Neural progenitor cell (in vitro differentiated cells): ENCODE data around the gene DNAJC15.

ENCODE experiments used
- EZH2 ChIP-seq: fragments of 200-600 bp; sonication (generic); IDR thresholded peaks from 2 replicates; pipeline ENCODE4 v1.6.1; 2017; ENCODE audit warnings: antibody characterized with exemption, mild to moderate bottlenecking, moderate library complexity
- EZH2phosphoT487 ChIP-seq: fragments of 200-600 bp; sonication (generic); IDR thresholded peaks from 2 replicates; pipeline ENCODE4 v1.6.1; 2017; ENCODE audit warnings: antibody characterized with exemption
- TF ChIP-seq, protein P1 (sequence below): fragments of 200-600 bp; sonication (generic); IDR thresholded peaks from 2 replicates; pipeline ENCODE4 v1.5.1; 2017; ENCODE audit warnings: antibody characterized with exemption, mild to moderate bottlenecking

DNA sequence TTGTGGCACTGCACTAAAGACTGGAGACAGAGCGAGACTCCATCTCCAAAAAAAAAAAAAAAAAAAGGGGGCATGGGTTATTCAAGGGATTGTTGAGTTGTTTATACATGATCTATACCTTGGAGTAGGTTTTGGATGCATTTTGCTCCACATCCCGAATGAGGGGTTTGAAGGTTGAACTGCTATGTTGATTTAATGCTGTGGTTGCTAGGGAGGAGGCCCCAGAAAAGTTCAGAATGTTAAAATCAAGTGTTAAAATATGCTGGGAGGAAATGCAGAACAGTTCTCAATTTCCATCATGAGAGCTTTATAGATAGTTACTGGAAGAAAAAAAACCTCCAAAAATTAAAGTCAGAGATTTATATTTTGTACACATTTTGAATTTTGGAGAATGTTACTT lies 116.5 kb downstream of the DNAJC15 start:
- TF ChIP-seq, protein P1, sequence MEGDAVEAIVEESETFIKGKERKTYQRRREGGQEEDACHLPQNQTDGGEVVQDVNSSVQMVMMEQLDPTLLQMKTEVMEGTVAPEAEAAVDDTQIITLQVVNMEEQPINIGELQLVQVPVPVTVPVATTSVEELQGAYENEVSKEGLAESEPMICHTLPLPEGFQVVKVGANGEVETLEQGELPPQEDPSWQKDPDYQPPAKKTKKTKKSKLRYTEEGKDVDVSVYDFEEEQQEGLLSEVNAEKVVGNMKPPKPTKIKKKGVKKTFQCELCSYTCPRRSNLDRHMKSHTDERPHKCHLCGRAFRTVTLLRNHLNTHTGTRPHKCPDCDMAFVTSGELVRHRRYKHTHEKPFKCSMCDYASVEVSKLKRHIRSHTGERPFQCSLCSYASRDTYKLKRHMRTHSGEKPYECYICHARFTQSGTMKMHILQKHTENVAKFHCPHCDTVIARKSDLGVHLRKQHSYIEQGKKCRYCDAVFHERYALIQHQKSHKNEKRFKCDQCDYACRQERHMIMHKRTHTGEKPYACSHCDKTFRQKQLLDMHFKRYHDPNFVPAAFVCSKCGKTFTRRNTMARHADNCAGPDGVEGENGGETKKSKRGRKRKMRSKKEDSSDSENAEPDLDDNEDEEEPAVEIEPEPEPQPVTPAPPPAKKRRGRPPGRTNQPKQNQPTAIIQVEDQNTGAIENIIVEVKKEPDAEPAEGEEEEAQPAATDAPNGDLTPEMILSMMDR = no peak
- TF ChIP-seq EZH2 (no peak), EZH2phosphoT487 (no peak)
